Astrocyte of the spinal cord (primary cell): ENCODE measurements around the gene NAPG.
A peak's percentile ranks its signal among the peaks of the same experiment; 100 is the strongest.

Experiments used
- DNase-seq: peaks from one replicate; pipeline ENCODE4 v3.0.0; 2011; ENCODE audit warnings: low read depth, low spot score
- H3K4me3 ChIP-seq: 2 replicates; pipeline ENCODE4 v1.5.1; 2011; ENCODE audit warnings: low read depth, mild to moderate bottlenecking, low read length, moderate library complexity
- in situ Hi-C: cut with HindIII; loops from 2 replicates; pipeline ENCODE4 v1.10.0; 2017; ENCODE audit warnings: low sequenced_read_pairs
- TF ChIP-seq, protein P1 (sequence below): IDR thresholded peaks from 2 replicates; pipeline ENCODE4 v1.5.1; 2012; ENCODE audit warnings: low read depth, mild to moderate bottlenecking, low read length, inconsistent platforms

Gene NAPG

DNA sequence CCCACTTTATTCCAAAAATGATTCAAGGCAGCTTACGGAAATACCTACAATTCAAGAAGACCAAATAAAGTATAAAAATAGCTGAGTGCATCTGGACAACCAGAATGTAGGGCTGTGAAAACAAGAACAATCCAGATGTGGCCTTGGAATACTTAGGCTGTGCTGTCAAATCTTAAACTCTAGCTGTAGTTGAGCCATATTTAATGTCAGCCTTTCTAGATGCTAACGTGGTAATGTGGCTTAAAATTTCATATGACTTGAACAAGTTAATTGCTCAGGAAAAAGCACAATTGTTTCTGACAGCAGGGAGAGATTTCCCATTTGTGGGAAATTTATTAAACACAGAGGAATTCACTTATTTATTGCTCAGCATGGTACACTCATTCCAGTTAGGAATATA is 14.6 kb upstream of the NAPG start:
- TF ChIP-seq, protein P1, sequence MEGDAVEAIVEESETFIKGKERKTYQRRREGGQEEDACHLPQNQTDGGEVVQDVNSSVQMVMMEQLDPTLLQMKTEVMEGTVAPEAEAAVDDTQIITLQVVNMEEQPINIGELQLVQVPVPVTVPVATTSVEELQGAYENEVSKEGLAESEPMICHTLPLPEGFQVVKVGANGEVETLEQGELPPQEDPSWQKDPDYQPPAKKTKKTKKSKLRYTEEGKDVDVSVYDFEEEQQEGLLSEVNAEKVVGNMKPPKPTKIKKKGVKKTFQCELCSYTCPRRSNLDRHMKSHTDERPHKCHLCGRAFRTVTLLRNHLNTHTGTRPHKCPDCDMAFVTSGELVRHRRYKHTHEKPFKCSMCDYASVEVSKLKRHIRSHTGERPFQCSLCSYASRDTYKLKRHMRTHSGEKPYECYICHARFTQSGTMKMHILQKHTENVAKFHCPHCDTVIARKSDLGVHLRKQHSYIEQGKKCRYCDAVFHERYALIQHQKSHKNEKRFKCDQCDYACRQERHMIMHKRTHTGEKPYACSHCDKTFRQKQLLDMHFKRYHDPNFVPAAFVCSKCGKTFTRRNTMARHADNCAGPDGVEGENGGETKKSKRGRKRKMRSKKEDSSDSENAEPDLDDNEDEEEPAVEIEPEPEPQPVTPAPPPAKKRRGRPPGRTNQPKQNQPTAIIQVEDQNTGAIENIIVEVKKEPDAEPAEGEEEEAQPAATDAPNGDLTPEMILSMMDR: no peak
- no peak overlapping the region for H3K4me3 ChIP-seq
- no peak for DNase-seq
- in situ Hi-C loops: no loop called here

DNA sequence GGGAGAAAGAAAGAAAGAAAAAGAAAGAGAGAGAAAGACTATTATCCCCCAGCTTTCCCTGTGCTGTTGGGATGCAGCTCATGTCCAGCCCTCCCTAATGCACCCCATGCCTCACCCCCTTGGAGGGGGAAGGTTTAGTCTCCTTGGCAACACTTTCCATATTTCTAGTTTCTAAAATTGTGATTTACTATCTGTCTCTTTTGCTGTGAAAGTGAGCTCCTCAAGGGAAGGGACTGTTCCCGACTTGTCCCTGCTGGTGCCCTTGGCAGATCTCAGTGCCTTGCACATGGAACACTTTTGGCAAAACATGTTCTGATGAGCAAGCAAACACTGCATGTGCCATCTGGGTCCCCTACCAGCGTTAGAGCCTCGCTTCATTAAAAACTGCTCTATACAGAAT is 11.7 kb upstream of the NAPG start:
- in situ Hi-C loops: no loop called here
- no peak for DNase-seq
- TF ChIP-seq, protein P1: no peak
- H3K4me3 ChIP-seq: no peak overlapping the region

DNA sequence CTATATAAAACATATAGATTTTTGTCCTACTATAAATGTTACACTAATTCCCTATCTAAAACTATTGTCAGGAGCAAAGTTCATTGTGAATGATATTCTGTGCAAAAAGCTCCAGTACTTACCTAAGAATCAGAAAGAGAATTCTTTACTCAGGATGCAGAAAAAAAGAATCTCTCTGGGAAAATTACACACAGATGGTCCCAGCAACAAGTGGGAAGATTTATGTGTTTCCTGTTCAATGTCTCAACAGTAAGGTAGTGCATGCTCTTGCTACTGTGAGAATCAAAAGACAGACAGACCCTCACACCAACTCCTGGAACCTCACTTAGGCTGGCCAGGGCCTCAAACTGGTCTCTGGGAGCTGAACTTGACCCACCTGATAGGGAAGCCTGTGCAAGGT is 11.2 kb upstream of the NAPG start:
- in situ Hi-C loops: no loop called here
- no peak for DNase-seq
- TF ChIP-seq, protein P1: no peak
- H3K4me3 ChIP-seq: no peak overlapping the region

DNA sequence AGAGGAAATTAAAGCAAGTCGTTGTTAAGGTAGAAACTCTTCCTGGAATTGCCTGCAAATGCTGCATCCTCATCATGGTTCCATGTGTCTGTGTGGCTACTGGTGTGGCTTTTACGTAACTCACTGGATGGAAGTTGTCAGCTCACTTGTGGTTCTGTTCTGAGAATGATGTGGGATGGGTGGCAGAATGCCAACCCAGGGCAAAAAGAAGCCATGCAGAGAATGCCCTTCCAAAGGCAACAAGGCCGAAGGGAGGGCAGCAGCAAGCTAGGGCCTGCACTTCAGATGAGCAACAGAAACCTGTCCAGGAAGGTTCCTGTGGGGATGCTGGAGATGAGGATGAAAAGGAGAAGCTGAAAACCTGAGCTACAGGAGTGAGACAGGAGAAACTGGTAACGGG is 10.4 kb upstream of the NAPG start:
- DNase-seq: no peak
- TF ChIP-seq, protein P1: no peak
- H3K4me3 ChIP-seq: no peak overlapping the region
- in situ Hi-C loops: no loop called here

DNA sequence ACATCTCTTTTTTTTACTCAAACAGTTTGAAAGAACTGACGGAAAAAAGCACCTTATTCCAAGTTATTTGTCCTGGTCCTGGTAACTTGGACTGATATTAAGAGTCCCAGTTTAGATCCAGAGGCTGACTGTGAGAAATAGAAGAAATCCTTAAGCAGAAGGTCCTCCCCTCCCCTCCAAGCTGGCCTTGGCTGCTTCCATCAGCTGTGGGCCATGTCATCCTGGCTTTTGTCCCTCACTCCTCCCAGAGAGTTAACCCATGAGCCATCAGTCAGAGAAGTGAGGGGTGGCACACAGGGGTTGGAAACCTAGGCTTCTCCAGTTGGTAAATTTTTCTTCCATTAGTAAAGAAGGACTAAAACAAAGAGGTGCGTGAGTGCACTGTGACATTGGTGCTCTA is 9.7 kb upstream of the NAPG start:
- TF ChIP-seq, protein P1: no peak
- in situ Hi-C loops: no loop called here
- H3K4me3 ChIP-seq: no peak overlapping the region
- no peak for DNase-seq

DNA sequence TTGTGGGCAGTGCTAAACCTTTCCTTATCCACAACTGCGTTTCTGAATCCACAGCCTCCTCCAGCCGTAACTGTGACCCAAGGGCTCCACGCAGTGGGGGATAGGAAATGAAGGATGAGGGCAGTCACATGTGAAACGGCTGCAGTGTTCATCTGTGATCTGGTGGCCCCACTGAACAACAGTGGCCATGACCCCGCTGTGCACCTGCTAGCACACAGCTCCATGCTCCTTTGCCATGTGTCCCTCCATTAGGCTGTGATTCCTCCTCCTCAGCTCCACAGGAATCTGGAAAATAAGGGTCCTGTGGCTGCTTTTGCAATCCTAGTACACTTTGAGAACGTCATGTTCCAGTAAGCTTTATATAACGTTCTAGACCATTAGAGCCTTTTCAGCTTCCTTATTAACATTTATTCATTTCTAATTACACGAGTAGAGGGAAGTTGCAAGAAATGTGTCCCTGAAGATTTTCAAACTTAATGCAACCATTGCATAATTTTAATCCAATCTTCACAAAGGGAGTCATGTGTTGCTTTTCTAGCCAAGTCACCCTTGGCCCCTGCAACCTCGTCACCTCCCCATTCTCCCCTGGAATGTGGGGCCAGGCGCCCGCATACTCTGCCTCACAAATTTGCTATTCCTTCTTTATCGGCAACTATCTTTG is 7.1 kb upstream of the NAPG start:
- in situ Hi-C loops: no loop called here
- DNase-seq: peak; percentile 33
- TF ChIP-seq, protein P1: peak; percentile 24
- no peak overlapping the region for H3K4me3 ChIP-seq
